Loucy (cell line): ENCODE measurements around the gene MAP2K1.

Source experiments
- H2AFZ ChIP-seq: fragments of 200-600 bp; sonication (generic); 2 replicates; pipeline ENCODE4 v1.6.0; 2016; ENCODE audit warnings: antibody characterized with exemption, mild to moderate bottlenecking, low read length, moderate library complexity
- H3F3A ChIP-seq: fragments of 200-600 bp; 2 replicates; pipeline ENCODE4 v1.6.0; 2016; ENCODE audit warnings: antibody characterized with exemption, low read depth, mild to moderate bottlenecking
- H3K27me3 ChIP-seq: fragments of 200-600 bp; sonication (generic); 2 replicates; pipeline ENCODE4 v1.6.1; 2014; ENCODE audit warnings: low read length, mild to moderate bottlenecking; ENCODE audit not compliant: insufficient read depth, poor library complexity, severe bottlenecking
- H3K36me3 ChIP-seq: fragments of 200-600 bp; sonication (generic); 2 replicates; pipeline ENCODE4 v1.6.1; 2016; ENCODE audit warnings: low read length; ENCODE audit not compliant: insufficient read depth
- H3K4me1 ChIP-seq: fragments of 200-600 bp; sonication (generic); 2 replicates; pipeline ENCODE4 v1.5.1; 2014; ENCODE audit warnings: low read length, mild to moderate bottlenecking; ENCODE audit not compliant: insufficient read depth, poor library complexity, severe bottlenecking
- H3K4me2 ChIP-seq: fragments of 200-600 bp; sonication (generic); 2 replicates; pipeline ENCODE4 v1.6.0; 2014; ENCODE audit warnings: antibody characterized with exemption, low read length, low read depth, mild to moderate bottlenecking; ENCODE audit not compliant: poor library complexity, severe bottlenecking
- H3K4me3 ChIP-seq: fragments of 200-600 bp; sonication (generic); 2 replicates; pipeline ENCODE4 v1.5.1; 2014; ENCODE audit warnings: low read length, mild to moderate bottlenecking, mixed read lengths; ENCODE audit not compliant: poor library complexity, severe bottlenecking
- H3K79me2 ChIP-seq: fragments of 200-600 bp; sonication (generic); 2 replicates; pipeline ENCODE4 v1.6.1; 2014; ENCODE audit warnings: low read length; ENCODE audit not compliant: insufficient read depth
- H3K9ac ChIP-seq: fragments of 200-600 bp; sonication (generic); 2 replicates; pipeline ENCODE4 v1.6.0; 2014; ENCODE audit warnings: mild to moderate bottlenecking, low read depth, low read length, moderate library complexity; ENCODE audit not compliant: poor library complexity, severe bottlenecking
- H3K9me2 ChIP-seq: fragments of 200-600 bp; sonication (generic); replicated peaks from 2 replicates; pipeline ENCODE4 v1.6.1; 2016; ENCODE audit warnings: low read depth, low read length, mixed read lengths
- H3K9me3 ChIP-seq: fragments of 200-600 bp; sonication (generic); 2 replicates; pipeline ENCODE4 v1.6.1; 2014; ENCODE audit warnings: mild to moderate bottlenecking, antibody characterized with exemption, low read length, low read depth; ENCODE audit not compliant: insufficient read depth
- H4K20me1 ChIP-seq: fragments of 200-600 bp; sonication (generic); 2 replicates; pipeline ENCODE4 v1.6.0; 2014; ENCODE audit warnings: antibody characterized with exemption, low read length, mild to moderate bottlenecking; ENCODE audit not compliant: insufficient read depth, poor library complexity, severe bottlenecking
- CTCF ChIP-seq: fragments of 200-600 bp; sonication (generic); conservative IDR thresholded peaks from 2 replicates; pipeline ENCODE4 v1.5.1; 2014; ENCODE audit warnings: mild to moderate bottlenecking, antibody characterized with exemption, low read length
- EZH2phosphoT487 ChIP-seq: fragments of 200-600 bp; IDR thresholded peaks from 2 replicates; pipeline ENCODE4 v1.6.1; 2018; ENCODE audit warnings: antibody characterized with exemption, mild to moderate bottlenecking, moderate library complexity, borderline replicate concordance

Gene MAP2K1

GRCh38 chr15:66489179-66489791, 102.6 kb downstream of the MAP2K1 start:
- no peaks in the 10 kb centered on the region for H3K79me2 ChIP-seq
- H3F3A ChIP-seq: no peaks in the 10 kb centered on the region
- no peaks in the 10 kb centered on the region for H3K9me2 ChIP-seq
- H3K4me2 ChIP-seq: no peak overlapping the region
- H3K9me3 ChIP-seq: no peaks in the 10 kb centered on the region
- no peaks in the 10 kb centered on the region for H3K4me1 ChIP-seq
- H3K9ac ChIP-seq: no peak overlapping the region
- H3K27me3 ChIP-seq: no peaks in the 10 kb centered on the region
- no peak overlapping the region for H2AFZ ChIP-seq
- no peak for TF ChIP-seq CTCF
- TF ChIP-seq EZH2phosphoT487: no peak
- H3K36me3 ChIP-seq: peaks cover 98% of the 10 kb centered on the region; the same call in 1 of the 2 replicates
- H3K4me3 ChIP-seq: no peak overlapping the region
- no peaks in the 10 kb centered on the region for H4K20me1 ChIP-seq

GRCh38 chr15:66491846-66492245, 105.1 kb downstream of the MAP2K1 start:
- Histone ChIP-seq H3K9me3 (no peaks in the 10 kb centered on the region), H3K9me2 (no peaks in the 10 kb centered on the region), H3K9ac (no peak overlapping the region), H3K79me2 (peaks cover 22% of the 10 kb centered on the region), H3K36me3 (peaks cover 85% of the 10 kb centered on the region; the same call in 1 of the 2 replicates), H3K4me1 (peaks cover 7% of the 10 kb centered on the region), H3F3A (no peaks in the 10 kb centered on the region), H2AFZ (no peak overlapping the region), H3K4me2 (no peak overlapping the region), H3K27me3 (no peaks in the 10 kb centered on the region), H3K4me3 (no peak overlapping the region), H4K20me1 (no peaks in the 10 kb centered on the region)
- TF ChIP-seq EZH2phosphoT487 (no peak), CTCF (no peak)

GRCh38 chr15:66494262-66494661, 107.5 kb downstream of the MAP2K1 start:
- H2AFZ ChIP-seq: no peak overlapping the region
- H3K36me3 ChIP-seq: peaks cover 77% of the 10 kb centered on the region
- no peak overlapping the region for H3K4me2 ChIP-seq
- H3K9me3 ChIP-seq: no peaks in the 10 kb centered on the region
- no peak overlapping the region for H3K4me3 ChIP-seq
- TF ChIP-seq CTCF (no peak), EZH2phosphoT487 (no peak)
- H3F3A ChIP-seq: peaks cover 14% of the 10 kb centered on the region
- H3K9me2 ChIP-seq: no peaks in the 10 kb centered on the region
- no peak overlapping the region for H3K9ac ChIP-seq
- no peaks in the 10 kb centered on the region for H3K27me3 ChIP-seq
- H3K79me2 ChIP-seq: peaks cover 32% of the 10 kb centered on the region
- peaks cover 20% of the 10 kb centered on the region for H4K20me1 ChIP-seq
- H3K4me1 ChIP-seq: peaks cover 7% of the 10 kb centered on the region
